HEK293T (cell line): ENCODE data around the gene GRAMD2A.

Source experiments
- CTCF ChIA-PET: fragments of 350-600 bp; formaldehyde crosslinking; extraction: SDS; loops from one replicate; lab custom pipeline; 2021; ENCODE audit warnings: antibody characterized with exemption, inconsistent platforms; lab: Yijun Ruan, JAX
- POLR2A ChIA-PET: fragments of 350-600 bp; formaldehyde crosslinking; extraction: SDS; loops from one replicate; lab custom pipeline; 2020; ENCODE audit warnings: antibody characterized with exemption, inconsistent platforms; lab: Yijun Ruan, JAX
- DNase-seq: peaks from one replicate; pipeline ENCODE4 v3.0.0; 2012; ENCODE audit warnings: mixed read lengths; ENCODE audit errors: extremely low spot score
- ARNT ChIP-seq: fragments of 450-650 bp; IDR thresholded peaks from 2 replicates; pipeline ENCODE4 v1.6.1; 2017; ENCODE audit warnings: mild to moderate bottlenecking
- BHLHE40 ChIP-seq: fragments of 450-650 bp; IDR thresholded peaks from 2 replicates; pipeline ENCODE4 v1.6.1; 2016; ENCODE audit warnings: mild to moderate bottlenecking, moderate library complexity, borderline replicate concordance
- CTBP1 ChIP-seq: fragments of 450-650 bp; IDR thresholded peaks from 2 replicates; pipeline ENCODE4 v1.6.1; 2016; ENCODE audit warnings: borderline replicate concordance
- ELF4 ChIP-seq: fragments of 450-650 bp; IDR thresholded peaks from 2 replicates; pipeline ENCODE4 v1.6.1; 2017; ENCODE audit warnings: antibody characterized with exemption
- FOXA1 ChIP-seq: fragments of 450-650 bp; IDR thresholded peaks from 2 replicates; pipeline ENCODE4 v1.6.1; 2016; ENCODE audit warnings: mild to moderate bottlenecking
- FOXK2 ChIP-seq: fragments of 450-650 bp; IDR thresholded peaks from 2 replicates; pipeline ENCODE4 v1.6.1; 2016; ENCODE audit warnings: mild to moderate bottlenecking
- FOXM1 ChIP-seq: fragments of 450-650 bp; IDR thresholded peaks from 2 replicates; pipeline ENCODE4 v1.6.1; 2017; ENCODE audit warnings: mild to moderate bottlenecking, borderline replicate concordance
- HDGF ChIP-seq: fragments of 450-650 bp; IDR thresholded peaks from 2 replicates; pipeline ENCODE4 v1.6.1; 2017; ENCODE audit warnings: antibody characterized with exemption, borderline replicate concordance
- L3MBTL2 ChIP-seq: fragments of 450-650 bp; conservative IDR thresholded peaks from 2 replicates; pipeline ENCODE4 v1.6.1; 2016; ENCODE audit warnings: mild to moderate bottlenecking
- LEF1 ChIP-seq: fragments of 450-650 bp; IDR thresholded peaks from 2 replicates; pipeline ENCODE4 v1.6.1; 2017; ENCODE audit warnings: mild to moderate bottlenecking, borderline replicate concordance
- NFRKB ChIP-seq: fragments of 450-650 bp; IDR thresholded peaks from 2 replicates; pipeline ENCODE4 v1.6.1; 2016; ENCODE audit warnings: mild to moderate bottlenecking, moderate library complexity
- SP1 ChIP-seq: fragments of 450-650 bp; IDR thresholded peaks from 2 replicates; pipeline ENCODE4 v1.6.1; 2017
- SUZ12 ChIP-seq: fragments of 450-650 bp; IDR thresholded peaks from 2 replicates; pipeline ENCODE4 v1.6.1; 2016; ENCODE audit warnings: mild to moderate bottlenecking
- TARDBP ChIP-seq: fragments of 450-650 bp; IDR thresholded peaks from 2 replicates; pipeline ENCODE4 v1.6.1; 2016
- ZNF384 ChIP-seq: fragments of 450-650 bp; IDR thresholded peaks from 2 replicates; pipeline ENCODE4 v1.6.1; 2016
- TF ChIP-seq, protein P1 (sequence below): fragments of 450-650 bp; IDR thresholded peaks from 2 replicates; pipeline ENCODE4 v1.6.1; 2016

Gene GRAMD2A

GRCh38 chr15:72237029-72237852, 39.7 kb upstream of the GRAMD2A start:
- ChIA-PET CTCF (interaction anchor here (0.6 kb wide), 1 partner anchor 11 kb away, joined by 3 read pairs; no protein-coding TSS in a partner anchor), POLR2A (interaction anchor here (6.8 kb wide), 1 partner anchor 7 kb away, joined by 77 read pairs; the partner anchor contains the start of gene PKM)
- DNase-seq, result no peak
- TF ChIP-seq L3MBTL2 (no peak), TARDBP (no peak), SP1 (no peak), ARNT (no peak), HDGF (no peak), FOXA1 (no peak), CTBP1 (no peak), BHLHE40 (no peak), LEF1 (no peak), FOXM1 (no peak), NFRKB (no peak), SUZ12 (no peak), ELF4 (no peak), FOXK2 (no peak), ZNF384 (no peak)
- TF ChIP-seq, protein P1, sequence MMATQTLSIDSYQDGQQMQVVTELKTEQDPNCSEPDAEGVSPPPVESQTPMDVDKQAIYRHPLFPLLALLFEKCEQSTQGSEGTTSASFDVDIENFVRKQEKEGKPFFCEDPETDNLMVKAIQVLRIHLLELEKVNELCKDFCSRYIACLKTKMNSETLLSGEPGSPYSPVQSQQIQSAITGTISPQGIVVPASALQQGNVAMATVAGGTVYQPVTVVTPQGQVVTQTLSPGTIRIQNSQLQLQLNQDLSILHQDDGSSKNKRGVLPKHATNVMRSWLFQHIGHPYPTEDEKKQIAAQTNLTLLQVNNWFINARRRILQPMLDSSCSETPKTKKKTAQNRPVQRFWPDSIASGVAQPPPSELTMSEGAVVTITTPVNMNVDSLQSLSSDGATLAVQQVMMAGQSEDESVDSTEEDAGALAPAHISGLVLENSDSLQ, result no peak

DNA sequence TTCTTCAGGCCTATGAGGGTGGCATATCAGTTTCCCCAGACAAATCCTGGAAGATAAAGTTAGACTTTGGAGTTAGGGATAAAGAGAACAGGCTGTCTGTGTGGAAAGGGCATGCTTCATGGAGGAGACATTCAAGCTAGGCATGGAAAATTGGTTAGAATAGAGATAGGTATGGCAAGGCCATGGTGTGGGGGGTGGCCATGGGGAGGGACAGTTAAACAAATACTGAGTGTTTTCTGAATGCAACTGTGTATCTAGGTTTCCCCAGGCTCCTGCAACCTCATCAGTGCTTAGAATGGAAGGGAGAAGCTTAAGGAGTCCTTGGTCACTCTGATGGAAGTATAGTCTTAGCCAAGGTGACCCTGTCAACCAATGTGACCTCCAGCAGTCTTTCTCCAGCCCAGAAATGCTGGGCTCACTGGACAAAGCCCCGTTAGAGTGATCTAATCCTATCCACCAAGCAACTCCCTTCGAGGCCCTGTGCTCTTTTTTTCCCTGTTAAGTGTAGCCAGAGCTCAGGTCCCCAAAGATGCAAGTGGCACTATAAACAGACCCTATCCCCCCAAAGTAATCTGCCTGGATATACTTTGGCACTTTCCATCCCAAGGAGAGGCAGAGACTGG, 38.9 kb upstream of the GRAMD2A start:
- TF ChIP-seq ELF4, result no peak
- TF ChIP-seq SUZ12, result no peak
- TF ChIP-seq L3MBTL2, result no peak
- TF ChIP-seq ARNT, result no peak
- no peak for TF ChIP-seq NFRKB
- TF ChIP-seq FOXA1, result no peak
- no peak for TF ChIP-seq CTBP1
- TF ChIP-seq FOXK2, result no peak
- TF ChIP-seq FOXM1, result no peak
- TF ChIP-seq ZNF384, result no peak
- TF ChIP-seq, protein P1, result no peak
- no peak for TF ChIP-seq TARDBP
- no peak for TF ChIP-seq LEF1
- CTCF ChIA-PET, result interaction anchor here (0.6 kb wide), 2 partner anchors 9 to 10 kb away, joined by 3 read pairs; no protein-coding TSS in a partner anchor
- POLR2A ChIA-PET, result no interaction called here
- no peak for DNase-seq

DNA sequence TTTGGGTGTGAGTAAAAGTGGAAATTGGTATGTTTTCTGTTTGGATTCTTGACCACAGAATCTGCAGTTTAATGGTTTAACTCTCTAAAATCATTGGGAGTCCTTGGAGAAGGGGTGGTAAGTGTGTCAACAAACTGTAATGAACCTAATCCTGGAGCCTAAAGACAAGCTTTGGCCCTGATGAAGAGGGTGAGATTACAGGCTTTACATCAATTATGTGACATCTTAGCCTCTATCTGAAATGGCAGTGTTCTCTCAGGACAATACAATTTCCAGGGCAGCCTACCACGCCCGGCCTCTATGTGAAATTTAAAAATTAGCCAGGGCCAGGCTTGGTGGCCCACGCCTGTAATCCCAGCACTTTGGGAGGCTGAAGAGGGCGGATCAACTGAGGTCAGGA, 37.7 kb upstream of the GRAMD2A start:
- CTCF ChIA-PET, result interaction anchor here (0.9 kb wide), 1 partner anchor 9 kb away, joined by 4 read pairs; no protein-coding TSS in a partner anchor
- POLR2A ChIA-PET, result no interaction called here
- TF ChIP-seq SUZ12 (no peak), HDGF (no peak), LEF1 (no peak), FOXM1 (no peak), NFRKB (no peak), L3MBTL2 (no peak), ARNT (no peak), CTBP1 (no peak), TARDBP (no peak), BHLHE40 (no peak), ELF4 (no peak), SP1 (no peak), ZNF384 (no peak), FOXK2 (no peak)
- TF ChIP-seq, protein P1, result no peak
- no peak for DNase-seq

DNA sequence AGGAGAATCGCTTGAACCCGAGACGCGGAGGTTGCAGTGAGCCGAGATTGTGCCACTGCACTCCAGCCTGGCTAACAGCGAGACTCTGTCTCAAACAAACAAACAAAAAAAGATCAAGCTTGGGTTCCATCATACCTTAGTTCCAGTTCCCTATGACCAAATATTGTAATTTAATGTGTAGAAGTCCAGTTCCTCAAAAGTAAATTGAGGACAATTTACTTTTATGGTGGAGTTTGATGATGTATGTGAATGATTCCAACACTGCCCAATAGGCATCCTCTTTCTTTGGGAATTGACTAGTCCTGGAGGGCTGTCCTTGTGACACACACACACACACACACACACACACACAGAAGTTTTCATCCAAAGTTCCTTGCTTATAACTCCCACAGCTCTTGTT, 36.2 kb upstream of the GRAMD2A start:
- TF ChIP-seq FOXM1 (no peak), TARDBP (no peak), CTBP1 (no peak), FOXK2 (no peak), HDGF (no peak), ELF4 (no peak), LEF1 (no peak), BHLHE40 (no peak), ZNF384 (no peak), FOXA1 (no peak), L3MBTL2 (no peak), NFRKB (no peak), SUZ12 (no peak), SP1 (no peak), ARNT (no peak)
- TF ChIP-seq, protein P1, result no peak
- DNase-seq, result no peak
- ChIA-PET POLR2A (no interaction called here), CTCF (no interaction called here)
